ENCODE results near the gene THY1.

The THY1 gene

DNA sequence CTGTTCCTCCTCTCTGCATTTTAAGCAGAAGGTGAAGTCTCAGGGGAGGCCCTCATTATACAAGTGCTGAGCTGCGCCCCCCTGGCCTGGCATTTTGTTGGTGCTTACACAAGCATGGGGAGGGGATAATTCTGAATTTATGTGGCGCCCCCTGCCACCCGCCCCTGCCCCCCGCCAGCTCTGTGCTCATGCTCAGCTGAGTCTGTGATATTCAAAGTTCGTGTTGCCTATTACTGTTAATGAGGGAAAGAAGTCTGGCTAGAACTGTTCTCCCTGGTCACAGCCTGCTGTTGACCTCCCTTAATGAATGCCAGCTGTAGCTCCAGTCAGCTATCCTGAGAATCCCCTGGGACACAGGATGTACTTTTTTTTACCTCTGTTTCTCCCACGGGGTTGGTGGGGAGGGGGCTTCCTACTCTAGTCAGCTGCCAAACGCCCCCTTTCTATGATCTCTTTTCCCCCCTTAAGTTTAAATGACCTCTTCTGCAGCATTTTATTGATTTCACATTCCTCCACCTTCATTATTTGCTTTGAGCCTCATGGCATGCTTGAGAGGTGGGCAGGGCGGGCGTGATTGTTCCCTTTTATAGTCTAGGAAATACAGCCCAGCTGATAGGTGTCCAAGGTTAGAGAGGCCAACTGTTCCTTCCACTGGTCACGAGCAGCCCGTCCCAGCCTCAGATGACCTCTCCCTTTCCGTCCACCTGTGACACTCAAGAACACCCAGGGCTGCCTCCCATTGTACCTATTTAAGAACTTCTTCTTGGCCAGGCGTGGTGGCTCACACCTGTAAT is 53.6 kb downstream of the THY1 start:
- no peak for DNase-seq (ENCODE audit: low read depth in 2 of 2)

DNA sequence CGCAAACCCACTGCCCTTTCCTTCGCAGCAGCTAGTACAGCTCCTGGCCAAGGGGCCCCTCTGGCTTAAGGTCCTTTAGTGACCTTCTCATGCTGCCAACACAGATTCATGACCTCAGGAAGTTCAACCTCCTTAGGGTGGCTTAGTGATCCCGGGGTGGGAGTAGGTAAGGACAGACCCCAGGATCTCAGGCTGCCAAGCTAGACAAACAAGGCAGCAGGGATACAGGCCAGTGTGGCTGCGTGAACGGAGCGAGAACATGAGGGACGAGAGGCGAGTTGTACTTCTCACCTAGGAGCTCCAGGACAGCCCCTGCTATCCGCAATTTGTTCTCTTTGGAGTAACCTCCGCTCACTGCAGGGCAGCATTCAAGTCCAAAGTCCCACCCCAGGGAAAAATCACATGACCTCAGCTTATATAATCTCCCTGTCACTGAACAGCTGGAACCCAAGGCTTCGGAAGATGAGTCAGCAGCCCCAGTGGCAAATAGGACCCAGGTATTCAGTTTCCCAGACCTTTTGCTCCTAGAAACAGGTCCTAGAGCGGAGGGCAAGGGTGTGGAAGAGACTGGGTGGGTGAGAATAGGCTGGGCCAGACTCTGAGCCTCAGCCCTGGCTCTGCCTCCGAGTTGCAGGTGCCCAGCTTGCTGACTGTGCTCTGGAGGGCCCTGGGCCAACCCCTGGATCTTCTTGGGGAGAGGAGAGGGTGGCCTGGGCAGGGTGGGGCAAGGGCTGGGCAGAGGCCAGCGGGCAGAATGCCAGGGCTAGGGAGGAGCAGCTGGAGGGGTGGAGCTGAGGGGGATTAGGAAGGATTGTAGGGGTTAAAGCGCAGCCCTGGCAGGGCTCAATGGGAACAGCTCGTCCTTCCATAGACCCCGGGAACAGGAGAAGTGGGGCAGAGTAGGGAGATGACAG is 54.6 kb downstream of the THY1 start:
- DNase-seq (ENCODE audit: low read depth in 2 of 2) = no peak

DNA sequence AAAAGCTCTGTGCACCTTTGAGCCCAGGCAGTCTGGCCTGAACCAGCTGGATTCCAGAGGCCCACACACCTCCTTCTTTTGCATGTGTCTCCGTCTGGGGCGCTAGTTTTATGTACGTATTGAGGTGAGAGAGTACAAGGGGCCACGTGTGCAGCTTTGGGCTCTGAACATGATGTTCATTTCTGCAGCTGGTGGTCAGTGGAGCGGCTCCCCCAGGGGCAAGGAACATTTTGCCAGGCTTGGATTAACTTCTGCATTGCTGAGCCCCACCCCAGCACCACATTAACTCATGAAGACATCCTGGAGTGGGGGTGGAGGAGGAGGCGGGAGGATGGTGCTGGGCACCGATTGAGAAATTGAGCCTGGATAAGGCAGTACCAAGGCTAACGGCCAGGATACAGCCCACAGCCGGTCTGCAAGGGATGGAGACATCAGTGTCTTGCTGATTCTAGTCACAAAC is 55.3 kb downstream of the THY1 start:
- DNase-seq (ENCODE audit: low read depth in 2 of 2) = no peak

Measured in activated CD8-positive, alpha-beta memory T cell treated with anti-CD3 and anti-CD28 coated beads for 4 hours (primary cell).